ENCODE data around the gene TSPAN18.

GRCh38 chr11:44748606-44749005, 21.8 kb downstream of the TSPAN18 start:
- TF ChIP-seq, protein P1, sequence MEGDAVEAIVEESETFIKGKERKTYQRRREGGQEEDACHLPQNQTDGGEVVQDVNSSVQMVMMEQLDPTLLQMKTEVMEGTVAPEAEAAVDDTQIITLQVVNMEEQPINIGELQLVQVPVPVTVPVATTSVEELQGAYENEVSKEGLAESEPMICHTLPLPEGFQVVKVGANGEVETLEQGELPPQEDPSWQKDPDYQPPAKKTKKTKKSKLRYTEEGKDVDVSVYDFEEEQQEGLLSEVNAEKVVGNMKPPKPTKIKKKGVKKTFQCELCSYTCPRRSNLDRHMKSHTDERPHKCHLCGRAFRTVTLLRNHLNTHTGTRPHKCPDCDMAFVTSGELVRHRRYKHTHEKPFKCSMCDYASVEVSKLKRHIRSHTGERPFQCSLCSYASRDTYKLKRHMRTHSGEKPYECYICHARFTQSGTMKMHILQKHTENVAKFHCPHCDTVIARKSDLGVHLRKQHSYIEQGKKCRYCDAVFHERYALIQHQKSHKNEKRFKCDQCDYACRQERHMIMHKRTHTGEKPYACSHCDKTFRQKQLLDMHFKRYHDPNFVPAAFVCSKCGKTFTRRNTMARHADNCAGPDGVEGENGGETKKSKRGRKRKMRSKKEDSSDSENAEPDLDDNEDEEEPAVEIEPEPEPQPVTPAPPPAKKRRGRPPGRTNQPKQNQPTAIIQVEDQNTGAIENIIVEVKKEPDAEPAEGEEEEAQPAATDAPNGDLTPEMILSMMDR (IDR thresholded peaks at IDR 0.05) = no peak
- TF ChIP-seq POLR2A (IDR thresholded peaks at IDR 0.05) = no peak
